GM21528 (cell line): ENCODE results near the gene SLC41A2.
"Not testable (repeated sequence)": the region's sequence is repeated elsewhere in the genome, so short reads cannot be mapped to it uniquely, and the experiment has no call there.

Experiments
- ATAC-seq: cut with Tn5 transposase; IDR thresholded peaks from one replicate; pipeline ENCODE4 v1.9.1; 2021; ENCODE audit warnings: mild to moderate bottlenecking, moderate library complexity; ENCODE audit not compliant: unreplicated experiment, low FRiP score

The SLC41A2 gene, protein sequence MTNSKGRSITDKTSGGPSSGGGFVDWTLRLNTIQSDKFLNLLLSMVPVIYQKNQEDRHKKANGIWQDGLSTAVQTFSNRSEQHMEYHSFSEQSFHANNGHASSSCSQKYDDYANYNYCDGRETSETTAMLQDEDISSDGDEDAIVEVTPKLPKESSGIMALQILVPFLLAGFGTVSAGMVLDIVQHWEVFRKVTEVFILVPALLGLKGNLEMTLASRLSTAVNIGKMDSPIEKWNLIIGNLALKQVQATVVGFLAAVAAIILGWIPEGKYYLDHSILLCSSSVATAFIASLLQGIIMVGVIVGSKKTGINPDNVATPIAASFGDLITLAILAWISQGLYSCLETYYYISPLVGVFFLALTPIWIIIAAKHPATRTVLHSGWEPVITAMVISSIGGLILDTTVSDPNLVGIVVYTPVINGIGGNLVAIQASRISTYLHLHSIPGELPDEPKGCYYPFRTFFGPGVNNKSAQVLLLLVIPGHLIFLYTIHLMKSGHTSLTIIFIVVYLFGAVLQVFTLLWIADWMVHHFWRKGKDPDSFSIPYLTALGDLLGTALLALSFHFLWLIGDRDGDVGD

DNA sequence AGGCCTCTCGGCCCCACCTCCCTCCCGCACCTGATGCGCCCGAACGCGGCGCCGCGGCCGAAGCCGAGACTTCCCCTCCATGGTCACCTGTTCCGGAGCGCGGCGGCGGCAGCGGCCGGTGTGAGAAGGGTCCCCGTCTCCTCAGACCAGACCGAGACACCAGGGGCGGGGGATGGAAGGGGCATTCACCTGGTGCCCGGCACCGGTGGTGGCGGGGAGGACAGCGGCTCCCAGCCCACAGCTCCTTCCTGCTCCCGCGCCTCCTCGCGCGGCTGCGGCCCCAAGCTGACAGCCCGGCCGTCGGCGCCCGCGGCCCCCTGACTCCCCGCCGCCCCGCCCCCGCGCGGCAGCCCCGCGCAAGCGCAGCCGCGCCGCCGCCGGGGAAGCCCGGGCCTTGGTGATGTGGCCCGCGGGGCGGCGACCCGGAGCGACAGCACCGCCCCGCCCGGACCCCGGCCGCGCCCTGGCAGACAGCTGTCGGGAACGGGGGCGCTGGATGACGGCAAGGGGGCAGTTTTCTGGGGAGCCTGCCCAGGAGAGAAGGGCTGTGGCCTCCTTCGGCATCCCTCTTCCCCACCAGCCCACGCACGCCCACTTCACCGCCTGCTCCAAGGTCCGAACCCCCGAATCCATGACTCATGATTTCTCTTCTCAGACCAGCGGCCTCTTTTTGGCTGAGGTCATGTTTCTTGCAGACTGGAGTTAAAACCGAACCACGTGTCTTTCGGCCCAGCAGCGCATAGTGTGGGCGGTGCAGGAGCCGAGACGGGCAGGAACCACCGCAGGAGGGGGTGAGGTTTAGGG lies at the start of gene SLC41A2:
Gene SLC41A2 (minus strand): TSS at position 290 of the 804 bp plus-strand sequence. CDS start 29,763 bp downstream, outside the sequence.
- peak; percentile 76 for ATAC-seq

DNA sequence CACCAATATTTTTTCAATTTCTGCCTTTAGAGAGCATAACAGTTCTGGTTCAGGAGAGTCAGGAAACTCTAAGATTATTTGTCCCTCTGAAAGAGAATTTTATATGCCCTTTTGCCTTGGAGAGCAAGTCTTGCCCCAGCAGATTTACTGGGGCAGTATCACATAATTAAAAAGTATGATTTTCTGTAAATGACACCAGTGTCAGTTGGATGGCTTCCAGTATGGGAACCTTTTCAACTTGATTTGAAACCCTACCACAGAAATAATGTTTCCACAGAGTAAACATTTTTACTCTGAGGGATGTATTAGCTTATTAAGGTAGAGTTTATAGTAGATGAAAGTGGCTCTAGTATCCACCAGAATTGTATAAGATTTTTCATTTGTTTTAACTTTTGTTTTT lies 43.4 kb upstream of the SLC41A2 start:
- ATAC-seq: no peak

DNA sequence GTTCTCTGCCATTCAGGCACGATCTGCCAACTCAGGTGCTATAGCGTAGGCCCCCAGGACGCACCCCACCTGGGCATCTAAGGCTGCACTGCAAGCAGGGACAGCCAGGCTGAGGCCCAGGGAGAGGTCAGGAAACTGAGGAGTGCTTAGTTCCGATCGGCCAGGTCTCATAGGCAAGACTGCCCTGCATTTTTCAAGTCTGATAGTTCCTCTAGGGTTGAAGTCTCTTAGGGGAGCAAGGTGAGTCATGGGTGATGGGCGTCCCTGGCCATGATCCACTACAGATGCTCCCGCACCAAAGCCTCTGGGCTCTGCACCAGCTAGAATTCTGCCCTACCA lies 41.2 kb upstream of the SLC41A2 start:
- ATAC-seq: no peak

DNA sequence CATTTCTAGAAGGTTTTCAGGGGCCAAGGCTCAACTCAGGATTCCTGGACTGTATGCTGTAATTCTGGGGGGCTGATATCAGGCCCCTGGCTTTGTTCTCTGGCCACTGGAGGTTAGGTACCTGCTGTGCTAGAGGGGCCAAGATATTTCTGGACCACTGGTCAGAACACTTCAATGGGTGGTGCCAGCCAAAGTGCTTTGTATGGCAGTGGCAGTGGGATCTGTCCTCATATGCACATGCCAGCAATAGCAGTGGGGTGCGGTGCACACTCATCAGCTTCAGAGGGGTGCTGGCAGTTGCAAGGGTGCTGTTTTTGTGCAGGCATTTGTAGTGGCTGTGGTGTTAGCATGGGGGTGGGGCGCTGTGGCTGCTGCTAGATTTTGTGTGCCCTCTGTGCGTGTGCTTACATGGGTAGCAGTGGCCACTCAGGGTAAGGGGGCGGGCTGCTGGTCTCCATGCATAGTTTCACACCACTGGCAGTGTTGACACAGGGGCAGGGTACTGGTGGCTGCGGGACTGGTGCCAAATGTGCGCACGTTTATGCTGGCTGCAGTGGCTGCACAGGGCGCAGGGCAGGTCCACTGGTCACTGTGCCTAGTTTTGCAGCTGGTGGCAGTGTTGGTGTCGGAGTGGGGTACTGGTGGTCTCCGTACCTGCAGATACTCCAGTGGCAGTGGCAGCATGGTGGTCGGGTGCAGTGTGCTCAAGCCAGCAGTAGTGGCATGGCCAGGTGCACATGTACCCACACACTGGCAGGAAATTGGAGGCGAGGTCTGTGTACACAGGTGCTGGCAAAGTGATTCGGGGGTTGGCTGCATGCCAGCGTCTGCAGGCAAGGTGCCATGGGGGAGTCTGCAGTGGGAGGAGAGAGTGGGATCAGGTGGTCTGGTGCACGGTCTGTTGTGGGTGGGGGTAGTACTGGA lies 40.6 kb upstream of the SLC41A2 start:
- ATAC-seq: no peak

DNA sequence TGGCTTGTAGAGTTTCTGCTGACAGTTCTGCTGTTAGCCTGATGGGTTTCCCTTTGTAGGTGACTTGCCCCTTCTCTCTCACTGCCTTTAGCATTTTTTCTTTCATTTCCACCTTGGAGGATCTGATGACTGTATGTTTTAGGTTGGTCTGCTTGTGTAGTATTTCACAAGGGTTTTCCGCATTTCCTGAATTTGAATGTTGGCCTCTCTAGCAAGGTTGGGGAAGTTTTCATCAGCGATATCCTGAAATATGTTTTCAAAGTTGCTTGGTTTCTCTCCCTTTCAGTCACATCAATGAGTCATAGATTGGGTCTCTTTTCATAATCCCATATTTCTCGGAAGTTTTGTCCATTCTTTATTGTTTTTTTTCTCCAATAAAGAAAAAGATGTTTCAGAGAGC lies 39.5 kb upstream of the SLC41A2 start:
- ATAC-seq: no peak

DNA sequence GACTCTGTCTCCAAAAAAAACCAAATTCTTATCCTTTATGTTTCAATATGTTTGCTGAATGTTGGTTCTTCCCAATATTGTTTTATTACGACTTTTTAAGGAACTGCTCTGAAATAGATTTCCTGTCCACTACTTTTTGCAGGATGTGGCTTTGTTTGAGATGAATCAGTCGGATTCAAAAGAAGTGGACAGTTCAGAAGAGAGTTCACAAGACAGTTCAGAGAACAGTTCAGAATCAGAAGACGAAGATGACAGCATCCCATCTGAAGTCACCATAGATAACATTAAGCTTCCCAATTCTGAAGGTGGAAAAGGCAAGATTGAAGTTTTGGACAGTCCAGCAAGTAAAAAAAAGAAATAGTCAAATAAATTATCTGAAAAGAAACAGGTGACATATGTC lies 36.2 kb upstream of the SLC41A2 start:
- ATAC-seq: no peak

DNA sequence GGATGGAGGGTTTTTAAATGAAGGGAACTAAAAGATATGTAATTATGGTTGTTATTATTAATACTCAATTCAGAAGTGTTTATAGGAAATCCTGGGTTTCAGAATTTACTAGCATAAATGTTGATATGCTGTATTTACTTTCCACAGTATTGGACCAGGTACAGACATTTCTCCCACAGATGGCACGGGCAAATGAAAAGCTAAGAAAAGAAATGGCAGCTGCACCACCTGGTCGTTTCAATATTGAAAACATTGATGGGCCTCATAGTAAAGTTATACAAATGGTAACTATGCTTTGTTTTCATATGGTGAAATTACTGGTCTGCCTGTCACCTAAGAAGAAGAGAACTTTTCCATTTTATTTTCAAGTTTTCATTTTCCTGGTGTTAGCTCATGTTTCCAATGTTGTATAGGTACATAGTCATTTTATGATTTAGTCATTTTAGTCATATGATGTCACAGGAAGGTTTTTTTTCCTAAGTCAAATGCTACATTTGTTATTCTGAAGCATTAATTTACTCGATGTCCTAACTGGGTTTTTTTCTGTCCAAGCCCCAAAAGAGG lies 33.6 kb upstream of the SLC41A2 start:
- no peak for ATAC-seq

DNA sequence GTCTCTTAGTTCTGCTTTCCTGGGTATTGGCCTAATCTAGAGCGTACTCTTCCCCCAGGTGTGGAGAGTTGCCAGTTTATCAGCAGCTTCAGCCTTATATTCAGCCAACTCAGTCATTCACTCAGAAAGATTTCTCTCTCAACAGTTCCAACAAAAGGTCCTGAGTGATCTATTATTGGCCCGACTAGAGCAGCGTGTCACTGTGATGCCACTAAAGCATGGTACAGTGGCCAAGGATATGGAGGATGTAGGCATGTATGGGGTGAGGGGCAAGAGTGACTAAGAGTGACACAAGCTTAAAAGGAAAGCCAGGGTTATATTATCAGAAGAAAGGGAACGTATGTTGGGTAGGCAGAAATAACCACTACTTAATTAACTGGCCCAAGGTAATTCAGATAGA lies 32.9 kb upstream of the SLC41A2 start:
- ATAC-seq: no peak

DNA sequence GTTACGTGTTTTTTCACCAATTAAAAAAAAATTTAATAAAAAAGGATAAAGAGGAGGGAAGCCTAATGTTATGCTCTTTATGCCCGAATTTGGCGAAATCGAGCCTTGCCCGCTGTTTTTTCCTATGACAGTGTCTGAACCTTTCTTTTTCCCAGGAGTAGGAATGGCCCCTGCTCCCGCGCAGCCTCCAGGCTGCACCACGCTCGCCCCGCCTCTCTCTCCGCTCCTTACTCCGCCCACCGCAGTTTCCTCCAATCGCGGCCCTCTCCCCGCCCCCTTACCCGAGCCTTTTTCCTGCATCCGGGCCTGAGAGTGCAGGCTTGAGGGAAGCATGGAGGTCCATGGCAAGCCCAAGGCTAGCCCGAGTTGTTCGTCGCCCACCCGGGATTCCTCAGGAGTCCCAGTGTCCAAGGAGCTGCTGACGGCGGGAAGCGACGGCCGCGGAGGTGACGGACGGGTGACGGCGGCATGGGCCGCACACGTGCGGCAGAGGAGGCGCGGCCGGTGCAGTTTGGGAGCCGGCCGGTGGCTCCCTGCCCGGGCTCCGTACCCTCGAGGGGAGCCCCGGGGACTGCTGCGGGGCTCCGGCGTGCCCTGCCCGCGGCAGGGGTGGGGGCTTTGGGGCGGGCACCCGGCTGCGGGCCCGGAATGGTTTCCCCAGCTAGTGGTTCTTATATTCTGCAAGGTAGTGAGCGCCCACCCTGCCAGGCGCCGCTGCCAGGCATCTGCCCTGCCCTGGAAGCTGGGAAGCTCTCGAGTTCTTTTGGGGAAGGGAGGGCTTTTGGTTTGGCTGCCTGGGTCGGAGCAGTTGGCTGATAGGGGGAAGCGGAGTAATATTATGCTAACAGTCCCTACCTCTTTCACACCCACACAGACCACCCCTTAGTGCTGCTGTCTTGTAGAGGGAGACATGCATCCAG lies 28.2 kb upstream of the SLC41A2 start, which contains the start of gene NOPCHAP1:
Gene NOPCHAP1 (plus strand): TSS at position 295 of the 920 bp plus-strand sequence. CDS start 37 bp downstream, at position 332.
- peak; percentile 97 for ATAC-seq

DNA sequence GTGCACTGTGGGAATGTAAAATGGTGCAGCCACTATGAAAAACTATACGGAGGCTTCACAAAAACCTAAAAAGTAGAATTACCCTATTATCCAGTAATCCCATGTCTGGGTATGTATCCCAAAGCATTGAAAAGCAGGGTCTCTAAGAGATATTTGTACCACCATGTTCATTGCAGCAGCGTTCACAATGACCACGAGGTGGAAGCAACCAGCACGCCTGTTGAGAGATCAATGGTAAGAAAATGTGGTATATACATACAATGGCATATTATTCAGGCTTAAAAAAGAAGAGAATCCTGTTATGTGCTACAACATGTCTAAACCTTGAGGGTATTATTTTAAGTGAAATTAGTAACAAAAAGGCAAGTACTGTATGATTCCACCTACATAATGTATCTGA lies 27.1 kb upstream of the SLC41A2 start:
- ATAC-seq: no peak

DNA sequence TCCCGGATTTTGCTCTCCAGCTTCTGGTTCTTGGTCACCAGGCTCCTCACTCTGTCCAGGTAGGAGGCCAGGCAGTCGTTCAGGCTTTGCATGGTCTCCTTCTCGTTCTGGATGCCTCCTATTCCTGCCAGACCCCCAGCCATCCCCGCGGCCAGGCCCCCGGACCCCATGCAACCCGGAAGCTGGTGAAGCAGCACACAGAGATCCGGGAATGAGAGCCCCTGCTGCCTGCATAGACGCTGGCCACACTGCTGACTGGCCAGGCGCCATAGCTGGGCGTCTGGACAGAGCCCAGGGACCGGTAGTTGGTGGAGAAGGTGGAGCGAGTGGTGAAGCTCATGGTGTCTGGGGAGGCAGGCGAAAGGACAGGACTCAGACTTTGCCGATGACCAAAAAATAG lies 19.6 kb upstream of the SLC41A2 start:
- not testable (repeated sequence) for ATAC-seq

DNA sequence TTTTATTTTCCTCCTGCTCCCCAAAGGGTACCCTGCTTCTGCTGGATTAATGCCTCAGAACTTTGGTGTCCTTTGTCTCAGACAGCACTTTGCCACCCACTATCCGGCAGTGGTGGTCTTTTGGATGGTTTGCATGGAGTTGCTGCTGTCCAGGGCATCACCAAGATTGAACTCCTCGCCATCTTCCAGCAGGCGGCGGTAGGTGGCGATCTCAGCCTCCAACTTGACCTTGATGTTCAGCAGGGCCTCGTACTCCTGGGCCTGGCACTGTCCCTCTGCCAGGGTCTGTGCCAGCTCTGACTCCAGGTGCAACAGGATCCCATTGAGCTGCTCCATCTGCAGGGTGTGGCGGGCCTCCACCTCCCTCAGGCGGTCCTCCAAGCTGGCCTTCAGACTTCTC lies 18.6 kb upstream of the SLC41A2 start:
- no peak for ATAC-seq

DNA sequence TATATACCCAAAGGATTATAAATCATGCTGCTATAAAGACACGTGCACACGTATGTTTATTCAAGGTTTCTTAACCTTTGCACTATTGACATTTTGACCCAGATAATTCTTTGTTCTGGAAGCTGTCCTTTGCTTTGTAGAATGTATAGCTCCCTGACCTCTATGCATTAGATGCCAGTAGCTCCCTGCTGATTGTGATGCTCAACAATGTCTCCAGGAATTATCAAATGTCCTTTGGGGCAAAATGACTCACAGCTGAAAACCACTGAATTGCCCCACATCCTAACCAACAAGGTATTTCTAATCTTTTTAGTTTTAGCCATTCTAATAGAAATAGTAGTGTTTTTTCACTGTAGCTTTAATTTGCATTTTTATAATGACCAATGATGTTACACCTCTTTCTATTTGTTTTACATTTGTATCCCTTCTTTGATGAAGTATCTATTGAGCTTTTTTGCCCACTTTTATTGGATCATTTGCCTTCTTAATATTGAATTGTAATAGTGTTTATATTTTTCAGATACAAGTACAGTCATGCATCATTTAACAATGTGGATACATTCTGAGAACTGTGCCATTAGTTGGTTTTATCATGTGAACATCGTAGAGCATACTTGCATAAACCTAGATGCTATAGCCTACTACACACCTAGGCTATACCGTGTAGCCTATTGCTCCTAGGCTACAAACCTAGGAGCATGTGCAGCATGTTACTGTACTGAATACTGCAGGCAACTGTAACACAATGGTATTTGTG lies 17.7 kb upstream of the SLC41A2 start:
- no peak for ATAC-seq

DNA sequence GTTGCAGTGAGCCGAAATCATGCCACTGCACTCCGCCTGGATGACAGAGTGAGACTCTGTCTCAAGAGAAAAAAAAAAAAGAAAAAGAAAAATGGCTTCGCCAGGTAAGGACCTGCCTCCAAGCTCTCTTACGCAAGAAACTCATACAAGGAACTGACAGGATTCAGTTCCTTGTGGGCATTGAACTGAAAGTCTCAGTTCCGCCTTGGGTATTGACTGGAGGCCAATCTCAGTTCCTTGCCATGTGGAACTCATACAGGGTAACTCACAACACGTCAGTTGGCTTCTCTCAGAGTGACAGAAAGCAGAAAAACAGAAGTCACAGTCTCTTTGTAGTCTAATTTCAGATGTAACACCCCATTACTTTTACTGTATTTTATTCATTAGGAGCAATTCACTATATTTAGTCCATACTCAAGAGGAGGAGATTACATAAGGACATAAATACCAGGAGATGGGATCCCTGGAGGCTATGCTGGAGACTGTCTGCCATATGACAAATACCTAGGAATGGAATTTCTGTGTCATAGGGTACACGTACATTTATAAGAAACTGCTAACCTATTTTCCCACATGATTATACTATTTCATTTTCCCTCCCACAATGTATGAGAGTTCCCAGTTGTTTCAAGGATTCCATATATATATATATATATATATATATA lies 16.7 kb upstream of the SLC41A2 start:
- peak; percentile 94 for ATAC-seq

DNA sequence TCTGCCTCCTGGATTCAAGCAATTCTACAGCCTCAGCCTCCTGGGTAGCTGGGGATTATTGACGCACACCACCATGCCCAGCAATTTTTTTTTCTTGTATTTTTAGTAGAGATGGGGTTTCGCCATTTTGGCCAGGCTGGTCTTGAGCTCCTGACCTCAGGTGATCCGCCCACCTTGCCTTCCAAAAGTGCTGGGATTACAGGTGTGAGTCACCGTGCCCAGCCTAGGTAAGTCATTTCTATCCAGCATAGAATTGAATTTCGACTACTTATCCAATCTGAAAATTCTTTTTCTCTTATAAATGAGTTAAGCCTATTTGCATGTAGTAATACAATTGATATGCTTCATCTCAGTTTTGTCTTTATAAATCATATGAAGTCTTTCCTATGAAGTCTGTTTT lies 15.2 kb upstream of the SLC41A2 start:
- no peak for ATAC-seq

DNA sequence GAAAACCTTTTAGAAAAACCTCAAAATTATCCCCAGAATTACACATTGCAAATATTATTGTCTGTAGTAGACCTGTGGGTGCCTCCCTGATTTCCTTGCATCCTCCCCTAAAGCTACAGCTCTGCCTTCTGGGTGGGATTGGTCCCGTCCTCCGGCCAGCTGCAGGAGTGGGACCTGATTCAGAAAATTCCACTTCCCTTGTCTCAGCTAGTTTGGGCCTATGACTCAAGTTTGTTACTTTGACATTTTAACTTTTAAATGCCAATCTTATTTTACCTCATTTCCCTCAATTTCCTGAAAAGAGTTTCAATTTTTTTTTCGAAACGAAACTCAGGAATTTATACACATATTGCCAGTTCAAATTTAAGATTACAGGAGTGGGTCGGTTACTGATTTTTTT lies 13.2 kb upstream of the SLC41A2 start:
- ATAC-seq: no peak

DNA sequence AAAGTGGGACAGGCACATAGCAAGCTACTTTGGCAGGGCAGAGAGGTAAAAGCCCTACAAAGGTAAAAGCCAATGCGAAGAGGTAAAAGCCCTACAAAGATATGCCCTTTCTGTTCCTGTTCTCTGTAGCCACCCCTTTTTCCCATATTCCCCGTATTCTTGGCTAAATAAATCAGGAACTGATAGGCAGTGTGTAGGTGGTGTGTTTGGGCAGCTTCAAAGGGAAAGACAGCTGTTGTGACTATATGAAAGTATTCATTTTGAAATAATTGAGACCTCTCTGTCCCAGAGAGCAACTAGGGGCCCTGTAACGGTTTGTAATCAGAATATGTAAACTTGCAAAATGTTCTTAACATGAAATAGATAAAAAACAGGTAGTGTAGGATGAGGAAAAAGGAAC lies 11.3 kb upstream of the SLC41A2 start:
- no peak for ATAC-seq

DNA sequence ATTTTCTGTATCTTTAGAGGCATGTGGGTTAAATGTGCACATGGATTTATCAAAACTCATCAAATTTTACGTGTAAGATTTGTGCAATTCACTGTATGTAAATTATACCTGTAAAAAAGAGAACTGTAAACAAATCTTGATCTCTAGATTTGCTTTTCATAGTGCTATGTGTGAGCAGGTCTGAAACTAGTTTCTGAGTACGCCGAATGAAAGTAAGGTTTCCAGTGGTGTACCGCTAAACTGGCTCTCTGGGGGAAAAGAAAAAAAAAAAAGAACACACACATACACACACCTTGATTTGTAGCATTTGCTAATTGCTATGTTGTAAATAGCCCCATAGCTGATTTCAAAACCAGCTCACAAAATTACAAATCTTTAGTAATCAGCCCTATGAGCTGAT lies 8.6 kb upstream of the SLC41A2 start:
- ATAC-seq: peak; percentile 81
